Measurements from ENCODE around the gene PBRM1. TPM values are rescaled to one million over a fixed set of nuclear protein-coding genes. Genes with fewer than 3 reads are reported as not detected.

PBRM1 gene
- total and polyA plus RNA-seq, 7 donors: 8.4 to 94.2 (median 82.8) TPM

GRCh38 chr3:52724511-52724910 lies 38.8 kb upstream of the PBRM1 start:
- 22 to 85% methylated on average over 1 of the region's 1 CpG for WGBS, 2 donors
- H3K36me3 ChIP-seq: peaks cover 0 to 15% (median 3%) of the 10 kb centered on the region in 4 donors
- no peaks in the 10 kb centered on the region for H3K27me3 ChIP-seq
- no peaks in the 10 kb centered on the region for H3K4me1 ChIP-seq
- intact Hi-C loops (cut with DNase I): no loop called here
- TF ChIP-seq, protein P1, sequence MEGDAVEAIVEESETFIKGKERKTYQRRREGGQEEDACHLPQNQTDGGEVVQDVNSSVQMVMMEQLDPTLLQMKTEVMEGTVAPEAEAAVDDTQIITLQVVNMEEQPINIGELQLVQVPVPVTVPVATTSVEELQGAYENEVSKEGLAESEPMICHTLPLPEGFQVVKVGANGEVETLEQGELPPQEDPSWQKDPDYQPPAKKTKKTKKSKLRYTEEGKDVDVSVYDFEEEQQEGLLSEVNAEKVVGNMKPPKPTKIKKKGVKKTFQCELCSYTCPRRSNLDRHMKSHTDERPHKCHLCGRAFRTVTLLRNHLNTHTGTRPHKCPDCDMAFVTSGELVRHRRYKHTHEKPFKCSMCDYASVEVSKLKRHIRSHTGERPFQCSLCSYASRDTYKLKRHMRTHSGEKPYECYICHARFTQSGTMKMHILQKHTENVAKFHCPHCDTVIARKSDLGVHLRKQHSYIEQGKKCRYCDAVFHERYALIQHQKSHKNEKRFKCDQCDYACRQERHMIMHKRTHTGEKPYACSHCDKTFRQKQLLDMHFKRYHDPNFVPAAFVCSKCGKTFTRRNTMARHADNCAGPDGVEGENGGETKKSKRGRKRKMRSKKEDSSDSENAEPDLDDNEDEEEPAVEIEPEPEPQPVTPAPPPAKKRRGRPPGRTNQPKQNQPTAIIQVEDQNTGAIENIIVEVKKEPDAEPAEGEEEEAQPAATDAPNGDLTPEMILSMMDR (IDR thresholded peaks at IDR 0.05): no peak
- no peak for TF ChIP-seq POLR2A (IDR thresholded peaks at IDR 0.05)
- TF ChIP-seq EP300 (IDR thresholded peaks at IDR 0.05): no peak
- no peak for TF ChIP-seq POLR2AphosphoS5 (IDR thresholded peaks at IDR 0.05)
- no peak overlapping the region for H3K4me3 ChIP-seq
- no peak overlapping the region for H3K27ac ChIP-seq
- no peak for DNase-seq
- no peaks in the 10 kb centered on the region for H3K9me3 ChIP-seq

GRCh38 chr3:52723935-52724334 lies 38.2 kb upstream of the PBRM1 start:
- TF ChIP-seq POLR2A (IDR thresholded peaks at IDR 0.05) (no peak), EP300 (IDR thresholded peaks at IDR 0.05) (no peak), POLR2AphosphoS5 (IDR thresholded peaks at IDR 0.05) (no peak)
- TF ChIP-seq, protein P1 (IDR thresholded peaks at IDR 0.05): no peak
- no peak overlapping the region for H3K4me3 ChIP-seq
- intact Hi-C loops (cut with DNase I): no loop called here
- no peaks in the 10 kb centered on the region for H3K9me3 ChIP-seq
- H3K4me1 ChIP-seq: no peaks in the 10 kb centered on the region
- no peaks in the 10 kb centered on the region for H3K27me3 ChIP-seq
- no peak overlapping the region for H3K27ac ChIP-seq
- WGBS, 2 donors: 96% methylated on average over 5 of the region's 5 CpGs
- peaks cover 3 to 15% (median 5%) of the 10 kb centered on the region in 4 donors for H3K36me3 ChIP-seq
- no peak for DNase-seq

DNA sequence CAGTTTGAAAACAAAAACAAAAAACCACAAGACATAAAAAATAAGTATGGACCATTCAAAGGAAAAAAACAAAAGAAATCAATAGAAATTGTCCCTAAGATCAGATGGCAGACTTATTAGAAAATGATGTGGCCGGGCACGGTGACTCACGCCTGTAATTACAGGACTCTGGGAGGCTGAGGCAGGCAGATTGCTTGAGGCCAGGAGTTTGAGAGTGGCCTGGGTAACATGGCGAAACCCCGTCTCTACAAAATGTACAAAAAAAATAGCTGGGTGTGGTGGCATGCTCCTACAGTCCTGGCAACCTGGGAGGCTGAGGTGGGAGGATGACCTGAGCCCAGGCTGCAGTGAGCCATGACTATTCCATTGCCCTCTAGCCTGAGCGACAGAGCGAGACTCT lies 36.8 kb upstream of the PBRM1 start:
- Histone ChIP-seq H3K36me3 (peaks cover 0 to 14% (median 9%) of the 10 kb centered on the region in 4 donors), H3K9me3 (no peaks in the 10 kb centered on the region), H3K27ac (no peak overlapping the region), H3K4me1 (no peaks in the 10 kb centered on the region), H3K27me3 (no peaks in the 10 kb centered on the region), H3K4me3 (no peak overlapping the region)
- DNase-seq: no peak
- intact Hi-C loops (cut with DNase I): no loop called here
- WGBS, 2 donors: 95% methylated on average over 7 of the region's 7 CpGs
- TF ChIP-seq POLR2A (IDR thresholded peaks at IDR 0.05) (no peak), EP300 (IDR thresholded peaks at IDR 0.05) (no peak), POLR2AphosphoS5 (IDR thresholded peaks at IDR 0.05) (no peak)
- TF ChIP-seq, protein P1 (IDR thresholded peaks at IDR 0.05): no peak

GRCh38 chr3:52721730-52722008 lies 36.0 kb upstream of the PBRM1 start:
- TF ChIP-seq EP300 (IDR thresholded peaks at IDR 0.05): no peak
- TF ChIP-seq POLR2AphosphoS5 (IDR thresholded peaks at IDR 0.05): no peak
- no peak for TF ChIP-seq POLR2A (IDR thresholded peaks at IDR 0.05)
- TF ChIP-seq, protein P1 (IDR thresholded peaks at IDR 0.05): no peak
- Histone ChIP-seq H3K27me3 (no peaks in the 10 kb centered on the region), H3K4me1 (no peaks in the 10 kb centered on the region), H3K27ac (no peak overlapping the region), H3K36me3 (peaks cover 0 to 14% (median 9%) of the 10 kb centered on the region in 4 donors), H3K9me3 (no peaks in the 10 kb centered on the region), H3K4me3 (no peak overlapping the region)
- 95 to 96% methylated on average over 1 of the region's 1 CpG for WGBS, 2 donors
- intact Hi-C loops (cut with DNase I): no loop called here
- no peak for DNase-seq

DNA sequence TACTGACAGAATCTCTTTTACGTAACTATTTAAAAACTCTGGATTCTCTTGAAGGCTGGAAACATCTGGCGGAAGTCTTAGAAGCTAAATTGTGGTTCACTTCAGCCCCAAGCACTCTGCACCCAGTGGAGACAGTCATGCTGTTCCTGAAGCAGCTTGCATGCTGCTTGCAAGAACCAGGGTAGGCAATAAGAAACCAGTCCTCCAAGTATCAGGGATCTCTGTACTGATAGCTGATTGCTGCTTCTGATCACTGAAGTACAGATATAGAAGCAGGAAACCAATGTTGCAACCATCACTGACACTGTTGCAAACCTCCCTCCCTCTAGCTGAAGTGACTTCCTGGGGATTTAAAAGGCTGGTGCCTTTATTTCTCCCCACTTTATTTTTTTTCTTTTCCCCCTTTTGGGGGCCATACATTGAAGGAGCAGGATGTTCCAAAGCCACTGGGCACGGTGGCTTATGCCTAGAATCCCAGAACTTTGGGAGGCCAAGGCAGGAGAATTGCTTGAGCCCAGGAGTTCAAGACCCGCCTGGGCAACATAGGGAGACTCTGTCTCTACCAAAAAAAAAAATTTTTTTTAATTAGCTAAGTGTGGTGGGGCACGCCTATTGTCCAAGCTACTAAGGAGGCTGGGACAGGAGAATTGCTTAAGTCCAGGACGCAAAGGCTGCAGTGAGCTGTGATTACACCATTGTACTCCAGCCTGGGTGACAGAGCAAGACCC lies 35.5 kb upstream of the PBRM1 start:
- TF ChIP-seq POLR2A (IDR thresholded peaks at IDR 0.05): no peak
- TF ChIP-seq, protein P1 (IDR thresholded peaks at IDR 0.05): no peak
- TF ChIP-seq POLR2AphosphoS5 (IDR thresholded peaks at IDR 0.05): no peak
- TF ChIP-seq EP300 (IDR thresholded peaks at IDR 0.05): no peak
- 68 to 87% methylated on average over 6 of the region's 6 CpGs for WGBS, 2 donors
- no peak overlapping the region for H3K27ac ChIP-seq

More for the DNA sequence above, 35.5 kb upstream of the PBRM1 start:
- H3K27me3 ChIP-seq: no peaks in the 10 kb centered on the region
- H3K36me3 ChIP-seq: peaks cover 0 to 14% (median 9%) of the 10 kb centered on the region in 4 donors
- DNase-seq: no peak
- intact Hi-C loops (cut with DNase I): no loop called here
- no peaks in the 10 kb centered on the region for H3K4me1 ChIP-seq
- H3K9me3 ChIP-seq: no peaks in the 10 kb centered on the region
- H3K4me3 ChIP-seq: no peak overlapping the region
